ENCODE data around the gene EVI5L.

The EVI5L gene

DNA sequence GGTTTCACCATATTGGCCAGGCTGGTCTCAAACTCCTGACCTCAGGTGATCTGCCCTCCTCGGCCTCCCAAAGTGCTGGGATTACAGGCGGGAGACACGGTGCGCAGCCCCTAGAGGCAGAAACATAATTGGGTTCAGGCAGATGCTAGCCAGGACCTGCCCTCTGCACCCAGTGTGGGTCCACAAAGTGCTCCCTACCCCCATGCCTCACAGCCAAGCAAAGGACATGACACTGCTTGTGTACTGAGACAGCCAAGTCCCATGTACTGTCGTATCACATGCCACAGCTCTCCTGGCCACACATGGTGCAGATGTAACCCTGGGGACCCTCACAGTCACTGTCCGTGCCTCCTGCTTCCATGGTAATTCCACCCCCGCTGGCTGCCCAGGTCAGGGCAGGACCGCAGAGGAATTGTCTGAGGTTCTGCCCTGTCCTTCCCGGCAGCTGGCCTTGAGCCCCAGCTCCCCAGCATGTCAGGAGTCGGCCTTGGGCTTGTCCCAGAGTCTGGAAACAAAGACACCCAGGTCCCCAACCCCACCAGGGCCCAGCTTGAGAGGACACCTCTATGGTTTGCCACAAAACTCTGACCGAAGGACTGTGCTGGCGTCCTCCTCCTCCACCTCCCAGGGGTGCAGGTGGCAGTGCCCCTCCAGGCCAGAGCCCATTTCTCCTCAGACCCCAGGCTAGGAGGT, 36.5 kb downstream of the EVI5L start:
- no peak for ATAC-seq
- TF ChIP-seq, protein P1, sequence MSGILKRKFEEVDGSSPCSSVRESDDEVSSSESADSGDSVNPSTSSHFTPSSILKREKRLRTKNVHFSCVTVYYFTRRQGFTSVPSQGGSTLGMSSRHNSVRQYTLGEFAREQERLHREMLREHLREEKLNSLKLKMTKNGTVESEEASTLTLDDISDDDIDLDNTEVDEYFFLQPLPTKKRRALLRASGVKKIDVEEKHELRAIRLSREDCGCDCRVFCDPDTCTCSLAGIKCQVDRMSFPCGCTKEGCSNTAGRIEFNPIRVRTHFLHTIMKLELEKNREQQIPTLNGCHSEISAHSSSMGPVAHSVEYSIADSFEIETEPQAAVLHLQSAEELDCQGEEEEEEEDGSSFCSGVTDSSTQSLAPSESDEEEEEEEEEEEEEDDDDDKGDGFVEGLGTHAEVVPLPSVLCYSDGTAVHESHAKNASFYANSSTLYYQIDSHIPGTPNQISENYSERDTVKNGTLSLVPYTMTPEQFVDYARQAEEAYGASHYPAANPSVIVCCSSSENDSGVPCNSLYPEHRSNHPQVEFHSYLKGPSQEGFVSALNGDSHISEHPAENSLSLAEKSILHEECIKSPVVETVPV (CRISPR knock-in tag; IDR thresholded peaks at IDR 0.05) = no peak
- TF ChIP-seq TCF4 (CRISPR knock-in tag; IDR thresholded peaks at IDR 0.05; ENCODE audit: borderline replicate concordance) (no peak), ZFP3 (CRISPR knock-in tag; IDR thresholded peaks at IDR 0.05) (no peak)

DNA sequence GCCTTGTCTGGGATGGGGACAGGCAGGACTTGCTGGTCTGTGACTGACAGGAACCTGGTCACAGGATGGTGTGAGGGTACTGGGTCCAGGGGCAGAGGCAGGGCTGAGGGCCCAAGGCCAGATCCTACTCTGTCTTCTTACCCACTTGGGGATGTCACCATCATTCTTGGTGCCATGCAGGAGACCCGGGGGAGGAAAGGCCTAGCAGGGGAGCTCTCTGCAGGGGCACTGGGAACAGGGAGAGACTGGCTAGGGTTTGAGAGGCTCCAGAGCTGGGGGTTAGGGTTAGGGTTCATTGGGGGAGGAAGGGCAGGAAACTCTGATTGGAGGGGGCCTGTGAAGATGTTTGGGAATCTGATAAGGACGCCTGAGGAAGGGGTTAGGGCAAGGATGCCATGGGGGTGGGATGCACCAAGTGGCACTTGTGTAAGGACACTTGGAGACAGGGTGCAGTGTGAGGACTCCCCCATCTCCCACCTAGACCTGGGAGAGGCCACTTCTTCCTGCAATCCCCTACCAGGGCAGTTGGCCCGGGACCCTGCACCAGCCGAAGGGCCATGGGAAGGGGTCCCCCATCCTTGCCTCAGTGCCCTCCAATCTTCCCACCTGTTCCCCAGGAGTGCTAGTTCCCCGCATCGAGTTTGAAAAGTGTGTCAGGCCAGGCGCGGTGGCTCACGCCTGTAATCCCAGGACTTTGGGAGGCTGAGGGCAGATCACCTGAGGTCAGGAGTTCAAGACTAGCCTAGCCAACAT, 37.2 kb downstream of the EVI5L start:
- no peak for ATAC-seq
- TF ChIP-seq RARB (CRISPR knock-in tag; IDR thresholded peaks at IDR 0.05) = no peak
- no peak for TF ChIP-seq ZFP30 (CRISPR knock-in tag; IDR thresholded peaks at IDR 0.05)
- TF ChIP-seq CSDC2 (CRISPR knock-in tag; IDR thresholded peaks at IDR 0.05) = no peak
- no peak for TF ChIP-seq ZC3H10 (CRISPR knock-in tag; IDR thresholded peaks at IDR 0.05)
- no peak for TF ChIP-seq ISL1 (CRISPR knock-in tag; IDR thresholded peaks at IDR 0.05)
- TF ChIP-seq, protein P1 (CRISPR knock-in tag; IDR thresholded peaks at IDR 0.05) = no peak
- no peak for TF ChIP-seq OSR1 (CRISPR knock-in tag; IDR thresholded peaks at IDR 0.05)
- no peak for TF ChIP-seq PPARA (CRISPR knock-in tag; IDR thresholded peaks at IDR 0.05; ENCODE audit: borderline replicate concordance)
- TF ChIP-seq, protein P2, sequence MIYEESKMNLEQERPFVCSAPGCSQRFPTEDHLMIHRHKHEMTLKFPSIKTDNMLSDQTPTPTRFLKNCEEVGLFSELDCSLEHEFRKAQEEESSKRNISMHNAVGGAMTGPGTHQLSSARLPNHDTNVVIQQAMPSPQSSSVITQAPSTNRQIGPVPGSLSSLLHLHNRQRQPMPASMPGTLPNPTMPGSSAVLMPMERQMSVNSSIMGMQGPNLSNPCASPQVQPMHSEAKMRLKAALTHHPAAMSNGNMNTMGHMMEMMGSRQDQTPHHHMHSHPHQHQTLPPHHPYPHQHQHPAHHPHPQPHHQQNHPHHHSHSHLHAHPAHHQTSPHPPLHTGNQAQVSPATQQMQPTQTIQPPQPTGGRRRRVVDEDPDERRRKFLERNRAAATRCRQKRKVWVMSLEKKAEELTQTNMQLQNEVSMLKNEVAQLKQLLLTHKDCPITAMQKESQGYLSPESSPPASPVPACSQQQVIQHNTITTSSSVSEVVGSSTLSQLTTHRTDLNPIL (CRISPR knock-in tag; IDR thresholded peaks at IDR 0.05; ENCODE audit: low read depth) = no peak
- no peak for TF ChIP-seq ARNTL (CRISPR knock-in tag; IDR thresholded peaks at IDR 0.05; ENCODE audit: borderline replicate concordance, low read depth)
- TF ChIP-seq BACH2 (CRISPR knock-in tag; IDR thresholded peaks at IDR 0.05; ENCODE audit: borderline replicate concordance) = no peak
- no peak for TF ChIP-seq ZNF8 (CRISPR knock-in tag; IDR thresholded peaks at IDR 0.05)
- TF ChIP-seq, protein P3, sequence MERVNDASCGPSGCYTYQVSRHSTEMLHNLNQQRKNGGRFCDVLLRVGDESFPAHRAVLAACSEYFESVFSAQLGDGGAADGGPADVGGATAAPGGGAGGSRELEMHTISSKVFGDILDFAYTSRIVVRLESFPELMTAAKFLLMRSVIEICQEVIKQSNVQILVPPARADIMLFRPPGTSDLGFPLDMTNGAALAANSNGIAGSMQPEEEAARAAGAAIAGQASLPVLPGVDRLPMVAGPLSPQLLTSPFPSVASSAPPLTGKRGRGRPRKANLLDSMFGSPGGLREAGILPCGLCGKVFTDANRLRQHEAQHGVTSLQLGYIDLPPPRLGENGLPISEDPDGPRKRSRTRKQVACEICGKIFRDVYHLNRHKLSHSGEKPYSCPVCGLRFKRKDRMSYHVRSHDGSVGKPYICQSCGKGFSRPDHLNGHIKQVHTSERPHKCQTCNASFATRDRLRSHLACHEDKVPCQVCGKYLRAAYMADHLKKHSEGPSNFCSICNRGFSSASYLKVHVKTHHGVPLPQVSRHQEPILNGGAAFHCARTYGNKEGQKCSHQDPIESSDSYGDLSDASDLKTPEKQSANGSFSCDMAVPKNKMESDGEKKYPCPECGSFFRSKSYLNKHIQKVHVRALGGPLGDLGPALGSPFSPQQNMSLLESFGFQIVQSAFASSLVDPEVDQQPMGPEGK (CRISPR knock-in tag; IDR thresholded peaks at IDR 0.05; ENCODE audit: borderline replicate concordance) = no peak

DNA sequence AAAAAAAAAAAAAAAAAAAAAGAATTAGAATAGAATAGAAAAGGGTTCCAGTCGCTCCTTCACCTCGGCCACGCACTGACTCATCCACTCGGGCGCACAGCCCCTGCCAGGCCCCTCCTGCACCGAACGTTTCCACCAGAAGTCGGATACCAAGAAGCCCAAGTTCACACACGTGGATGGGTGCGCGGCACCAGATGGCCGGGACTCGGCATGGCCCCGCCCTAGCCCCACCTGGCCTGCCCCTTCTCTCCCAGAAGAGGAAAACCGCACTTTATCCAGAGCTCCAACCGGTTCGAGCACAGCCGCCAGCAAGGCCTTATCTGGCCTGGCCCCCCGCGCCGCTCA, 38.3 kb downstream of the EVI5L start:
- no peak for ATAC-seq
- TF ChIP-seq ZNF70 (CRISPR knock-in tag; IDR thresholded peaks at IDR 0.05) (no peak), ESRRG (CRISPR knock-in tag; IDR thresholded peaks at IDR 0.05) (no peak), GLIS3 (CRISPR knock-in tag; IDR thresholded peaks at IDR 0.05) (no peak)

DNA sequence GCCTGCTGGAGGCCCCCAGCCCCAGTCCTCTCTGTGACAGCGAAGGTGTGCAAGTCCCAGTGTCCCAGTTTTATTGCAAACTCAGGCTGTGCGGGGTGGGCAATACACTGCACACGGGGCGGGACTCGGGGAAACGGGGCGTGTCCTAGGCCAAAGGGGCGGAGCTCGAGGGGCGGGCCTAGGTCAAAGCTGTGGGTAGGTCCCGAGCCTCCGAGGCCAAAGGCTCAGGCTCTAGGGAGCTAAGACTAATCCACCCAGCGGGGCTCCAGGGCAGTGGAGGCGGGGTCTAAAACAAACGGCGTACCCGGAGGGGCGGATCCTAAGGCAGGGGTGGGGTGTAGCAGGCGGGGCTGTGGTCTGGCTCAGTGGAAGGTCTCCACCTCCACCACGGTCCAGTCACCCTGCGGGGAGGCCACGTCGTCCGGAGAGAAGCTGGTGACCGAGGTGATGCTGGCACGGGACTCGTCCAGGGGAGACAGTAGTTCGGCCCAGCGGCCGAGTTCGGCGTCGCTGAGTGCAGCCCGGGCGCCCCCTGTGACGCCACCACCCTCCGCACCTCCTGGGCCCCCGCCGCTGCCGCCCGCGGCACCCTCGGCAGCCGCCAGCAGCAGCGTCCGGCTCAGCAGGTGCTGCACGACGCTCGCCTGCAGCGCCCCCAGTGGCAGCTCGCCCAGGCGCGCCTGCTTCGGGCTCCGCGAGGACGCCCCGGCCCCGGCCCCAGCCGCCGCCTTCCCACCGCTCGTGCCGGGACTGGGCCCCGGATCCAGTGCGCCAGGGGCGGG, 38.8 kb downstream of the EVI5L start:
- ATAC-seq = no peak
- TF ChIP-seq OSR1 (CRISPR knock-in tag; IDR thresholded peaks at IDR 0.05) = no peak
- no peak for TF ChIP-seq RARB (CRISPR knock-in tag; IDR thresholded peaks at IDR 0.05)
- no peak for TF ChIP-seq ZNF565 (CRISPR knock-in tag; conservative IDR thresholded peaks at IDR 0.05; ENCODE audit: low read depth)
- TF ChIP-seq BACH2 (CRISPR knock-in tag; IDR thresholded peaks at IDR 0.05; ENCODE audit: borderline replicate concordance) = no peak
- TF ChIP-seq SNAI2 (CRISPR knock-in tag; IDR thresholded peaks at IDR 0.05) = no peak
- TF ChIP-seq ESRRG (CRISPR knock-in tag; IDR thresholded peaks at IDR 0.05) = no peak
